ENCODE data around the gene FBLN2.

GRCh38 chr3:13623101-13623654 lies 74.3 kb downstream of the FBLN2 start:
- TF ChIP-seq CTCF (IDR thresholded peaks at IDR 0.05; ENCODE audit: insufficient read depth, low read length) (no peak), POLR2AphosphoS5 (IDR thresholded peaks at IDR 0.05; ENCODE audit: low read depth) (no peak), REST (IDR thresholded peaks at IDR 0.05; ENCODE audit: insufficient replicate concordance, low read depth) (no peak), GABPA (IDR thresholded peaks at IDR 0.05; ENCODE audit: low read depth) (no peak)

All from HL-60 (cell line).